Erythroblast (primary cell): Measurements from ENCODE around the gene ADH7.
A peak's percentile ranks its signal among the peaks of the same experiment; 100 is the strongest.

Source experiments
- DNase-seq, 2 experiments: peaks; one replicate each; lab custom pipeline; 2025; lab: John Stamatoyannopoulos, UW
- GATA1 ChIP-seq: IDR thresholded peaks from 2 replicates; pipeline ENCODE4 v1.6.1; 2011; ENCODE audit warnings: low read depth, mild to moderate bottlenecking, control low read depth, low read length, moderate library complexity
- POLR2A ChIP-seq: IDR thresholded peaks from 2 replicates; pipeline ENCODE4 v1.6.1; 2011; ENCODE audit warnings: mild to moderate bottlenecking, low read length

The ADH7 gene

DNA sequence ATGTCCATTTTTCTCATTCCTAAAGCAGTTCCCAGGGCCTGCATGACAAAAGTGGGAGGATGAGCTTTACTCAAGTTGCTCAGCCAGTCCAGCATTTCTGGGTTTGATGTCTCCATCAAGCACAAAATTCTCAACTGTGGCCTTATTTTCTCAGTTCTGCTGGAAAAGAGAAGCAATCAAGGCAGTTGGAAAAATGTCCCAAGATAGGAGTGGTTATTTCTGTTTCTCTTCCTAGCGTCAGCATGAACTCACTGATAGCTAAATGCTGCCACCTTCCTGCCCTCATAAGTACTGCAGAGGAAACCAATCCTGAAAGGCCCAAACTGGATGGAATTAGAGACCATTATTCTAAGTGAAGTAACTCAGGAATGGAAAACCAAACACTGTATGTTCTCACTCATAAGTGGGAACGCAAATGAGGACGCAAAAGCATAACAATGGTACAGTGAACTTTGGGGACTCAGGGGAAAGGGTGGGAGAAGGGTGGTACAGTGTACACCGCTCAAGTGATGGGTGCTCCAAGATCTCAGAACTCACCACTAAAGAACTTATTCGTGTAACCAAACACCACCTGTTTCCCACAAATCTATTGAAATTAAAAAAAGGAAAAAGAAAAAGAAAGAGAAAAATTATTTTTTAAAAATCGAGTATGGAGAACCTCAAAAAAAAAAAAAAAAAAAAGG, 29.6 kb downstream of the ADH7 start:
- no peak for TF ChIP-seq POLR2A
- no peak for TF ChIP-seq GATA1
- DNase-seq: peak; percentile 52 to 75

DNA sequence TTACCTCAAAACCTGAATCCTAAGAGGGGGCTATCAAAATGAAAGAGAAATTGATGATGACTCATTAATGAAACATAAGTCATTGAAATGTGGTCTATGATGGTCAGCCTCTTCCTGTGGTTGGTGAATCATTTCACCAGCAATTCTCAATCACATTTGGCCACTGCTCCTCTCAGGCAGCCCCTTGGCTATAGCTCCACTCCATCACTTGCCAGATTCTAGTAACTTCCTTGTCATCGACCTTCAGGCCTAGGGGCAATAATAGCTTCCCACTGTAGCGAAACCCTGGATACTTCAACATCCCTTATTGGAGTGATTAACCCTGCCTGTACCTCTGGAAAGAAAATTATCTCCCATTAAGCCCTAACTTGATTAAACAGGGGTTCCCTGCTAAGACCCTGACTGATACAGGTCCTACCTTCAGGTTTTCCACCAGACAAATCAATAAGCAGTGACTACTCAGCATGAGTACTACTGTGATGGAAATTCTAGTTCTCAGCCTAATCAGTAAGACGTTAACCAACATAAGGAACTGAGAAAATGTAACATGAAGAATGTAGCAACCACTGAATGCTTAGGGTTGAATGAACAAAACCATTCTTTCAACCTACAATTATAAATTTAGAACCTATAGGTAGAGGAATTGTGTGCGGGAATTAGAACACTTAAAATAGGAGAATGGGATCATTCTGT, 30.4 kb downstream of the ADH7 start:
- no peak for DNase-seq
- TF ChIP-seq GATA1 (no peak), POLR2A (no peak)

DNA sequence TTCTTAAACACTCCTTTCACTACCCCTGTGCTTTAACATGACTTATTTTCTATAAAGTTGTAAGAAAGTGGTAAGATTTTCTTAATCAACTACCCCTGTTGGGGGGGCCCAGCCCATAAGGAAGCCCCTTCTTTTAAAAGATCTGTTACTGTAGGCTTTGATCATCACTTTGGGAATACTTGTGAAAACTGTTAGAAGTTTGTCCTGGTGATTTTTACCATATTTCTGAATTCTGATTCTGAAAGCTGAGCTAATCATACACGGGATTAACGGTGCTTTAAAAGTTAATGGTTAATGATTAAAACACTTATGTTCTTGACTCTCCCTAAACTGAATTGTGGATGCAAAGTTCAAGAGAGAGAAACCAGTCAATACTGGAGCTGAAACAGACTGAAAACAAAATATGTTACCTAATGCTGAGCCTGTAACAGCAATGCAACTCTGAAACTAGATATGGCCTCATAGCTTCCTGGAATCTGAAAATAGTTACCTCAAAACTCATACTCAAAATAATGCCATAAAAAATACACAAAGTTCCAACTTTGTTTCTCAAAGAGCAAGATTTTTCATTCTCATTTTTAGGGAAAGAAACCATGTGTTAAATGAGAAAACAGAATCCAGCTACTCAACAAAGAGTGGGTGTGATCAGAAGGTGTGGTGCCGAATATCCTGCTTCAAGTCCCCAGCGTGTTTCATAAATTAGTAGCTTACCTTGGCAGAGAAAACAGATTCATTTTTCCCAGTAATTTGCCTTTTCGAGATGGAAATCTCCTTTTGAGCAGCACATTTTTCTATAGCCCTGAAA, 31.6 kb downstream of the ADH7 start:
- TF ChIP-seq POLR2A (no peak), GATA1 (no peak)
- no peak for DNase-seq

DNA sequence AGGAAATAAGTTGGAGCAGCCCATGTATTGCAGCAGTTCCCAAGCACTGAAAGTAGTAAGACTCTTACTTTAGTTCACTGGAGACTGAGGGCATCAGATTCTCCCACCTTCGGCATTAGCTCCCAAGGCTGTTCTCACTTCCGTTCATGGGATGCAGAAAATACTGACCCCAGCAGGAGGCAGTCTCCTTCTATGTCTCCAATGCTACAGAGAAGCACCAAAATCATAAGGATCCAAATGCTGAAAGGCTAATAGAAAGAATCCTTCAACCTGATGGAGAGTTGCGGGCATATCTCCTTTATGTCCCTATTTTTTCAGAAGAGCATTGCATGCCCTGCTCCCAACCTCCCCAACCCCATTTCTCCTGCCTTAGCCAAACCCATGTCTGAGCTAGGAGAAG, 32.4 kb downstream of the ADH7 start:
- no peak for DNase-seq

DNA sequence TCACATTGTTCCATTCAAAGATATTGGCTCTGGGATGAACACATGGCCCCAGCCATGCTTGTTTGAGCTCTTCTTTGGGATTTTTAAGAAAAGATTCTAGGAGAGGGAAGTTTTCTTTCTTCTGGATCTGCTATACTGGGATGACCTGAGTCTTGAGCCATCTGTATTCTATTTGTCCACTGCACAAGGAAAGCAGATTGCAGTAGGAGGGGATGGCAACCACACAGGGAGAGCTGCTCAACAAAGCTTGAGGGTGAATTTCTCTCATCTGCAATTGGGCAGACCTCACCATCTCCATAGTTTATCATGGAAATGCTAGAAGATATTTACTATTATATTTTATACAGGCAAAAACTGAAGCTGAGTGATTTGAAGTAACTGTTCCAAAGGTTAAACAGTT, 34.3 kb downstream of the ADH7 start:
- TF ChIP-seq POLR2A (no peak), GATA1 (no peak)
- no peak for DNase-seq

More for the DNA sequence above, 32.4 kb downstream of the ADH7 start:
- no peak for TF ChIP-seq GATA1
- TF ChIP-seq POLR2A: no peak

DNA sequence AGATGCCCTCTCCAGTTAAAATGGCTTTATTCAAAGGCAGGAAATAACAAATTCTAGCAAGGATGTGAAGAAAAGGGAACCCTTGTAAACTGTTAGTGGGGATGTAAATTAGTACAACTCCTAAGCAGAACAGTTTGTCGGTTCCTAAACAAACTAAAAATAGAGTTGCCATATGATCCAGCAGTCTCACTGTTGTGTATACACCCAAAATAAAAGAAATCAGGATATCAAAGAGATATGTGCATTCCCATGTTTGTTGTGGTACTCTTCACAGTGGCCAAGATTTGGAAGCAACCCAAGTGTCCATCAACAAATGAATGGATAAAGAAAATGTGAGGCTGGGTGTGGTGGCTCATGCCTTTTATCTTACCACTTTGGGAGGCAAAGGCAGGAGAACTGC, 36.1 kb downstream of the ADH7 start:
- no peak for DNase-seq
- TF ChIP-seq POLR2A (no peak), GATA1 (no peak)

DNA sequence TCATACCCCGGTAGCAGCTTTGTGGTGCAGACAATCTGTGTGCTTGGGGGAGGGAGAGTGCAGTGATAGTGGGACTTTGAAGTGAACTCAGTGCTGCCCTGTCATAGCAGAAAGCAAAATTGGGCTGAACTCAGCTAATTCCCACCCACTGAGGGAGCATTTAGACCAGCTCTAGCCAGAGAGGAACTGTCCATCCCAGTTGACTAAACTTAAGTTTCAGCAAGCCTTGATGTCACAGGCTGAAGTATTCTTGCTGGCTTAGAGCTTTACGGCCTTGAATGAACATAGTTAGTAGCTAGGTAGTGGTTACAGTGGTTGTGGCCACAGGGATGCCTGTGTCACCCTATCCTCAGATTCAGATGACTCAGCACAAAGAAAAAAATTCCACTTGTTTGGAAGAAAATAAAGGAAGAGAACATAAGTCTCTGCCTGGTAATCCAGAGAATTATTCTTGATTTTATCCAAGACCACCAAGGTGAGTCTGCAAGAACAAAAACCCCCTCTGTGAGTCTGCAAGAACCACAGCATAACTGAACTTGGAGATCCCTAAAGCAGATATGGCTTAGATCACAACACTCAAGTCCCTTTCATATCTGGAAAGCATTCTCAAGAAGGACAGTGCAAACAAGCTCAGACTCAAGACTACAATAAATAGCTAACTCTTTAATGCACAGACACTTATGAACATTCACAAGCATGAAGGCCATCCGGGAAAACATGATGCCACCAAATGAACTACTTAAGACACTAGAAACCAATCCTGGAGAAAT, 39.4 kb downstream of the ADH7 start:
- DNase-seq: no peak
- no peak for TF ChIP-seq GATA1
- TF ChIP-seq POLR2A: no peak

DNA sequence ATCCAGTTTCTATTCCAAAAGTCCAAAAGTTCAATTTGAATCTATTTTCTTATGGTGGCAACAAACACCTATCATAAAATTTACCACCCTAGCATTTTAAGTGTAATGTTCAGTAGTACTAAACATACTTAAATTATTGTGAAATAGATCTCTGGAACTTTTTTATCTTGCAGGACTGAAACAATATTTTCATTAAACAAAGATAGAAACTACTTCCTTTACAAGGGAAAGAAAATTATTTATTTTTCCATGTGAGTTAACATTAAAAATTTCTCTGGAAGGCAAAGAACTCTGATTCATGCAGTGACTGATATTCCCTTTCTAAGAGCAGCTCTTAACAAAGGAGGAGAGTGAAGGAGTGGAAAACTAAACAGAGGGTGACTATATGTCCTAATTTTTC, 40.2 kb downstream of the ADH7 start:
- TF ChIP-seq POLR2A: no peak
- TF ChIP-seq GATA1: no peak
- DNase-seq: no peak

DNA sequence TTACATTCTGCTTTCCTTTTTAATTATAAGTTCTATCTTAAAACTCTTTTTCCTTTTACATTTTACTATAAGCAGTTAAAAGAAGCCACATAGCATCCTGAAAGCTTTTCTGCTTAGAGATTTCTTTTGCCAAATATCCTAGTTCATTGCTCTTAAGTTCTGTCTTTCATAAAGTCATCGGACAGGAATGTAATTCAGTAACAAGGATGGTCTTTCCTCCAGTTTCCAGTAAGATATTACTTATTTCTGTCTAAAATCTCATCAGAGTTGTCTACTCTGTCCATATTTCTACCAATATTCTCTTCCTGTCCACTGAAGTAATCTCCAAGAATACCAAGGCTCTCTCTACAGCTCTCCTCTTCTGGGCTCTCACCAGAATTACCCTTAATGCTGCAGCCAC, 45.1 kb downstream of the ADH7 start:
- TF ChIP-seq POLR2A (no peak), GATA1 (no peak)

DNA sequence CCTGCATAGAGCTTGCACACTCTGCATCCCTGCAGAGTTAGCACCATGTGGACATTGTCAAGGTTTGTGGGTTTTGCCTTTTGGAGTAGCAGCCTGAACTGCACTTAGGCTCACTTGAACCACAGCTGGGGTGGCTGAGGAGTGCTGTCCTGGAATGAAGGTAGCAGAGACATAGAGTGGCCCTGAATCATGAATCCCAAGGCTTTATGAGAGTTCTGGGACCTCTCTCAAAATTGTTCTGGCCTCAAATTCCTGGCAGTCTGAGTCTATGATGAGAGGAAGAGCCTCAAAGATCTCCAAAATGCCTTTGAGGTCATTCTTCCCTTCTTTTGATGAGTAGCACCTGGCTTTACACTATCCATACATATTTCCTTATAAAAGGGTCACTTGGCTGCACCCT, 45.5 kb downstream of the ADH7 start:
- no peak for TF ChIP-seq POLR2A
- no peak for TF ChIP-seq GATA1
- DNase-seq: no peak

More for the DNA sequence above, 45.1 kb downstream of the ADH7 start:
- DNase-seq: no peak

DNA sequence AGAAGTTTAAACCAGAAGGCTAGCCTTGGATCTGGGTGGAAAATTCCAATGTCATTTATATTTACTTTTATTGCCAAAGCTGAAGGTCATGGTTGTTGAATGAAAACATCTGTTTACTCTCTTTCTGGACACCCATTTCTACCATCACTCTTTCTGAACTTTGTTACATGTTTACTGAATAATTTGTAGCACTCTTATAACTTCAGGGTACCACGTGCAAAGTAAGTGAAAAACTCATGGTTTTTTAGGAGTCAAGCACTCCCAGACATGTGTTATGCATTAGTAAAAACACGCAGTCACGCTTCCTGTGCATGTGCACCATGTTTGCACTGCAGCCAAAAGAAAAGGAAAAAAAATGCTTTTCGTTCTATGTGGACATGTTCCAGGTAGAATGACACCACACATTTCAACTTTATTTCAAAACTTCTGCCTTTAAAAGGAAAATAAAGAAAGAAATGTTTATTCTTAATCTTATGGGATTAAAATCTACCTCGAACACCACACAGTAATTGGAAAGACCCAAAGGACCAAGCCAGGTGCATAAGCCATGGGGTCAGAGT, 51.2 kb downstream of the ADH7 start:
- no peak for DNase-seq

DNA sequence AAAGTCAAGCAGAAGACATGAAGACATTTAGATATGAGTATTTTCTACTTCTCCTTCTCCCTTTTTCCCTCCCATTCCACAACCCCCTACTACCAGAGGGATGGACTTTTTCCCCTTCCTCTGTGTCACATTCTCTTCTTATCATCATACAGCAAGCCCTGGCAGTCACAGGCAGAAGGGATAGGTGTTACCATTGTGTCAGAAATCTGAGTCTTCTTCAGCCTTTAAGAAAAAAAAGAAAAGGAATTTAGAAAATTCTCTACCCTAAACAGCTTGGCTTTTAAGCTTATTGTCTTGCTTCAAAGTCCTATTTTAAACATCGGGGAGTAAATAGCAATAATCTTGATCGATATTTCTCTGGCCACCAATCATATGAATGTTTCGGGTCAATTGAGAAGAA, 51.7 kb downstream of the ADH7 start:
- TF ChIP-seq POLR2A: no peak
- no peak for TF ChIP-seq GATA1
- DNase-seq: no peak

More for the DNA sequence above, 51.2 kb downstream of the ADH7 start:
- no peak for TF ChIP-seq GATA1
- TF ChIP-seq POLR2A: no peak

DNA sequence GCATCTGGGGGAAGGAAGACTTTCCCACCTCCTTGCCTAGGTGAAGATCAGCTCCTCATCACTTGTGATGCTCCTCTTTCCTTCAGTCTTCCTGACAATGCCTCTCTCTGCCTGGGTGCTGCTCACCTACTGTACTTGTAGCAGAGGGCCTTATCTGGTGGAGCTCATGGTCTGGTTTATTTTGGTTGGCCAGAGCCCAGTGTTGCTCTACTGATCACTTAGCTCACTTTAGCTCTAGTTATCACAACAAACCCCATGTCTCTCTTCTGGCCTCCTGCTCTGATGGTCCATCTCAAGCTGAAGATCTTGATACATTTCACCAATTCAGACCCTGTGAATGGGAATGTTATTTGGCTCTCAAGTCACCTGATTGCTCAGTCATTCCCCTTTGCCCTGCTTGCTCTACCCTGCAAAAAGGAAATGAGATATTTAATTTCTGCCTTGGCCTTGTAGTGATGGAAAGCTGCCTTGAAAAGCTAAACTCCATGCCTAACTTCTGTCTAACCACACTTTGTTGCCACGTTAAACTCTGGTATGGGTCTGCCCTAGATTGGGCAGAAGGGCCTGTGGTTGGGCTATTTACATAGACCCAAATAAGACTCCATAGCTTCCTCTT, 52.3 kb downstream of the ADH7 start:
- no peak for DNase-seq

More for the DNA sequence above, 52.3 kb downstream of the ADH7 start:
- TF ChIP-seq POLR2A (no peak), GATA1 (no peak)
